ENCODE measurements around the gene HMOX2.

The HMOX2 gene

DNA sequence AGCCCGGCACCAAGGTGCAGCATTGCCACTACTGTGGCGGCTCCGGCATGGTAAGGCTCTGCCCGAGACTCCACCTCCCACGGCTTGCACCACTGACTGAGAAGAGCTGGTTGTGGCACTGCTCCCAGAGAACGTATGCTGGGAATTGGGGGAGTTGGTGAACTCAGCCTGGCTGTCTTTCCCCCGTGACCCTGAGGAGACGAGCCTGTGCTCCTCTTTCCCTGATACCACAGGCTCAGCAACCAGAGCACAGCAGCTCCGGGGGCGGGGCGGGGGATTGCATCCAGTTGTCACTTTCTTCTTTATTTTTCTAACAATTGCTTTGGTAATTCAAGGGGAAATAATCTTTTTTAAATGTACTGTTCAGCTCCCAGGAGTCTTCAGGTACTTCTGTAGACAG lies 33.8 kb upstream of the HMOX2 start:
- TF ChIP-seq, protein P1, sequence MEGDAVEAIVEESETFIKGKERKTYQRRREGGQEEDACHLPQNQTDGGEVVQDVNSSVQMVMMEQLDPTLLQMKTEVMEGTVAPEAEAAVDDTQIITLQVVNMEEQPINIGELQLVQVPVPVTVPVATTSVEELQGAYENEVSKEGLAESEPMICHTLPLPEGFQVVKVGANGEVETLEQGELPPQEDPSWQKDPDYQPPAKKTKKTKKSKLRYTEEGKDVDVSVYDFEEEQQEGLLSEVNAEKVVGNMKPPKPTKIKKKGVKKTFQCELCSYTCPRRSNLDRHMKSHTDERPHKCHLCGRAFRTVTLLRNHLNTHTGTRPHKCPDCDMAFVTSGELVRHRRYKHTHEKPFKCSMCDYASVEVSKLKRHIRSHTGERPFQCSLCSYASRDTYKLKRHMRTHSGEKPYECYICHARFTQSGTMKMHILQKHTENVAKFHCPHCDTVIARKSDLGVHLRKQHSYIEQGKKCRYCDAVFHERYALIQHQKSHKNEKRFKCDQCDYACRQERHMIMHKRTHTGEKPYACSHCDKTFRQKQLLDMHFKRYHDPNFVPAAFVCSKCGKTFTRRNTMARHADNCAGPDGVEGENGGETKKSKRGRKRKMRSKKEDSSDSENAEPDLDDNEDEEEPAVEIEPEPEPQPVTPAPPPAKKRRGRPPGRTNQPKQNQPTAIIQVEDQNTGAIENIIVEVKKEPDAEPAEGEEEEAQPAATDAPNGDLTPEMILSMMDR (IDR thresholded peaks at IDR 0.05; ENCODE audit: poor library complexity, severe bottlenecking) = no peak
- no peaks in the 10 kb centered on the region for H3K4me1 ChIP-seq (ENCODE audit: insufficient read depth, poor library complexity, severe bottlenecking)
- ATAC-seq (ENCODE audit: low read depth) = no peak
- H3K36me3 ChIP-seq (ENCODE audit: low read depth) = peaks cover 94% of the 10 kb centered on the region
- H3K4me3 ChIP-seq (ENCODE audit: severe bottlenecking) = no peak overlapping the region
- no peaks in the 10 kb centered on the region for H3K27me3 ChIP-seq (ENCODE audit: insufficient read depth, poor library complexity, severe bottlenecking)
- no peaks in the 10 kb centered on the region for H3K9me3 ChIP-seq (ENCODE audit: severe bottlenecking)
- DNase-seq (ENCODE audit: low spot score) = no peak
- no peak overlapping the region for H3K27ac ChIP-seq (ENCODE audit: poor library complexity, severe bottlenecking)

DNA sequence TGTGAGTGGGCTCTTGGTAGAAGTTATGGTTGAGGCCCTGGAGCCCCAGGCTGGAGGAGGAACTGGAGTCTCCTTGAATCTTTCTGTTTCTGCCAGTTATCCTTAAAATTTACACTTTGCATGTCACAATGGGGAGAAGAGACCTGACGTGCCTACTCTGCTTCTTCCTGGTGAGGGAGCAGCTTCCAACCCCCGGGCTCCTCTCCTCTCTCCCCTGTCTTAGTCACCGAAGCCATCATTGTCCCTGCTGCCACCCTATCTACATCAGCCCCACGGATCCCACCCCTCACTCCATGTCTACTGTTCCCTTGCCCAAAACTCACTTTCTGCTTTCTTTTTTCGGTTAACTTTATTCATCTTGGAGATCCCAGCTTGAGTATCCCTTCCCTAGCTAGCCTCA lies 32.9 kb upstream of the HMOX2 start:
- Histone ChIP-seq H3K9me3 (ENCODE audit: severe bottlenecking) (no peaks in the 10 kb centered on the region), H3K4me1 (ENCODE audit: insufficient read depth, poor library complexity, severe bottlenecking) (no peaks in the 10 kb centered on the region), H3K4me3 (ENCODE audit: severe bottlenecking) (no peak overlapping the region), H3K27me3 (ENCODE audit: insufficient read depth, poor library complexity, severe bottlenecking) (no peaks in the 10 kb centered on the region), H3K36me3 (ENCODE audit: low read depth) (peaks cover 89% of the 10 kb centered on the region), H3K27ac (ENCODE audit: poor library complexity, severe bottlenecking) (no peak overlapping the region)
- no peak for ATAC-seq (ENCODE audit: low read depth)
- DNase-seq (ENCODE audit: low spot score) = no peak
- TF ChIP-seq, protein P1 (IDR thresholded peaks at IDR 0.05; ENCODE audit: poor library complexity, severe bottlenecking) = no peak

DNA sequence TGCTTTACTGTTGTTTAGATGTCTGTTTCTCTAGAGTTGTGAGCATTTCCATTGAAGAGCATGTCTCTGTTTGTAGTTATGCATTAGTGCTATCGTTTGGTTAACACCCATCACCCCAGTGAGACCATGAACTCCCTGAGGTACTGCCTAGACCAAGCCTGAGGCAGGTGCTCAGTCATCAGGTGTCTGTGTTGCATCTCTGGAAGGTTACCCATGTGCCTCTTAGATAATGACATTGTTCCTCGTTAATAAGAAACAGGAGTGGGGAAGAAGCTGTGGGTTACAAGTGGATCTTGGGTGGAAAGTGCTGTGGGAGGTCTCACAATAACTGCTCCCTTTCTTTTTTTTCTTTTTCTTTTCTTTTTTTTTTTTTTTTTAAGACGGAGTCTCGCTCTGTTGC lies 32.2 kb upstream of the HMOX2 start:
- no peaks in the 10 kb centered on the region for H3K27me3 ChIP-seq (ENCODE audit: insufficient read depth, poor library complexity, severe bottlenecking)
- DNase-seq (ENCODE audit: low spot score) = no peak
- peaks cover 89% of the 10 kb centered on the region for H3K36me3 ChIP-seq (ENCODE audit: low read depth)
- H3K9me3 ChIP-seq (ENCODE audit: severe bottlenecking) = no peaks in the 10 kb centered on the region
- ATAC-seq (ENCODE audit: low read depth) = no peak
- no peak overlapping the region for H3K4me3 ChIP-seq (ENCODE audit: severe bottlenecking)
- TF ChIP-seq, protein P1 (IDR thresholded peaks at IDR 0.05; ENCODE audit: poor library complexity, severe bottlenecking) = no peak
- no peak overlapping the region for H3K27ac ChIP-seq (ENCODE audit: poor library complexity, severe bottlenecking)
- no peaks in the 10 kb centered on the region for H3K4me1 ChIP-seq (ENCODE audit: insufficient read depth, poor library complexity, severe bottlenecking)

DNA sequence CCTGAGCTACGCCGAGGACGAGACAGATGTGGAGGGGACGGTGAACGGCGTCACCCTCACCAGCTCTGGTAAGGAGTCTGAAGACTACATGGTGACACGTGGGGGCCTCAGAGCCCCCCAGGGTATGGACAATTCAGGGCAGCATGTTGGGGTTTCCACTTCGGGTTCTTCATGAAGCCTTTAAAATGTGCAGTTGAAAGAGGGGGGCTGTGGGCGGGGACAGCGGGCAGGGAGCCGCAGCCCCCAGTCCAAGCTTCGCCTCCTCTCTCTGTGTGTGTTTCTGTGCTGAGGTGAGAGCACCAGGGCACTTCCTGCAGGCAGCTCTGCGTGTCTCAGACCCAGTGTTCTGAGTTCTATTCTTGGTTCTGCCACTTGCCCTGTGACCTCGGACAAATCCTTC lies 25.8 kb upstream of the HMOX2 start:
- DNase-seq (ENCODE audit: low spot score) (no peak), ATAC-seq (ENCODE audit: low read depth) (no peak)
- Histone ChIP-seq H3K9me3 (ENCODE audit: severe bottlenecking) (no peaks in the 10 kb centered on the region), H3K27me3 (ENCODE audit: insufficient read depth, poor library complexity, severe bottlenecking) (no peaks in the 10 kb centered on the region), H3K4me3 (ENCODE audit: severe bottlenecking) (no peak overlapping the region), H3K4me1 (ENCODE audit: insufficient read depth, poor library complexity, severe bottlenecking) (no peaks in the 10 kb centered on the region), H3K36me3 (ENCODE audit: low read depth) (peaks cover 81% of the 10 kb centered on the region), H3K27ac (ENCODE audit: poor library complexity, severe bottlenecking) (no peak overlapping the region)
- TF ChIP-seq, protein P1 (IDR thresholded peaks at IDR 0.05; ENCODE audit: poor library complexity, severe bottlenecking) = no peak

DNA sequence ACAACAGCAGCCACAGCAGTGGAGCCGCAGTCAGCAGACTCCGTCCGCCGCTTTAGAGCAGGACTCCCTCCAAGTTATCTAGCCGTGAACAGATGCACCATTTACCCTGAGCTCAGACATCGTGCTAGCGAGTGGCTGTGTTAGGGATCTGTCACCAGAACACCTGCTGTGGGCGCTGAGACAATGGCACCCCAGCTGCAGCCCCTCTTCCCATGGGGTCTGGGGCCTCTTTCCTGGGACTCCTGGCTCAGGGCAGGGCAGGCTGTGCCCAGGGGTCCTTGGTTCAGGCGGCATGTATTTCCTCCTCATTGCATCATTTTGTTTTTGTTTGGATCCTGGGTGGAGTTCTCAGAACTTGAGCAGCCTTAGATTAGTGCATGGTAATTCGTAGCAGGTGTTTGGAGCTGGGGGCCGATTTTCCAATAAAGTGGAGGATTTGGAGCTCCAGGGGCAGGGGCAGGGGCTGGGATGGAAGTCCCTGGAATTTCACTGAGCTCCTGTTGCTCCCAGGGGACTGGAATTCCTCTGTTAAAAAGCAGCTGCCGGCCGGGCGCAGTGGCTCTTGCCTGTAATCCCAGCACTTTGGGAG lies 25.2 kb upstream of the HMOX2 start:
- Histone ChIP-seq H3K9me3 (ENCODE audit: severe bottlenecking) (no peaks in the 10 kb centered on the region), H3K4me3 (ENCODE audit: severe bottlenecking) (no peak overlapping the region), H3K36me3 (ENCODE audit: low read depth) (peaks cover 82% of the 10 kb centered on the region), H3K27me3 (ENCODE audit: insufficient read depth, poor library complexity, severe bottlenecking) (no peaks in the 10 kb centered on the region), H3K27ac (ENCODE audit: poor library complexity, severe bottlenecking) (no peak overlapping the region), H3K4me1 (ENCODE audit: insufficient read depth, poor library complexity, severe bottlenecking) (no peaks in the 10 kb centered on the region)
- ATAC-seq (ENCODE audit: low read depth) = no peak
- TF ChIP-seq, protein P1 (IDR thresholded peaks at IDR 0.05; ENCODE audit: poor library complexity, severe bottlenecking) = no peak
- DNase-seq (ENCODE audit: low spot score) = no peak
